ENCODE measurements around the gene RAB29.

DNA sequence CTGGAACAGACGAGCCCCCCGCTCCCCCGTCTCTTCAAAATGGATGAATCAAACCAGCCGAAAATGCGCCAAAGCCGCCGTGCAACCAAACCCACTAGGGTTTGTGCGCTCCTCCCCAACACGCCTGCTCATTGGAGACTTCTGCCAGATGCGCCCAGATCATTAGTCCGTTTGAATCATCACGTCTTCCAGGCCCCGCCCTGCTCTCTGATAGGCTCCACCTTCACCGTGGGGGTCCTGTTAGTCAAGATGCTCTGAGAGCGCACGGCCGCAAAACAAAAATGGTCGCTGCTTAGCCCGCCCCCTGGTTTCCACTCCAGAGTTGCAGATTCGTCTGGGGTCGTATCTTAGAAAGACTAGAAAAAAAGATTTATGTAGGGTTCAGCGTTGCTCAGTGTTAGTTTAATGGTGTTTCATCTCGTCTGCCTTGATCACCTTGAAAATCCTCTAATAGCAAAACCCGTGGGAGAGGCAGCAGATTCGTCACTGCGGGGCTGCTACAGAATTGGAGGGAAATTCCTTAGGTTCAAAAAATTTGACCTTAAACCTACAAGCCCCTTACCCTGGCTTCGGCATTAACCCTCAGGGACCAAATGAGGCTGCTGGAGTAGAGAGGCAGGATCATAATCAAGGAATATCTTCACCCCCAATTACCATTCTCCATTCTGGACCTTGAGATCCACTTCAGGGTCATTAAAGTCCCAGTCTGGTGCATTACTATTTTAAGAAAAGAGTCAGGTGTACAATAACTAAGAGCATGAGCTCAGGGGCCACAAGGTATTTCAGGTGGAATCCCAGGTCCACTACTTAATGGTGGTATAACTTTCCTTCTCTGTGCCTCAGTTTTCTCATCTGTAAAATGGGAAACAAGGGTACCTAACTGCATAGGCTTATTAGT is 24.9 kb downstream of the RAB29 start, which contains the start of gene NUCKS1:
- TF ChIP-seq CTCF (IDR thresholded peaks at IDR 0.05) (peak in 4 of 7 experiments; percentile 10 to 49 (median 46)), POLR2A (IDR thresholded peaks at IDR 0.05) (peak in 2 of 3 donors; percentile 64 to 69)

Measured in body of pancreas (tissue), 4 donors.